GM18951 (cell line): ENCODE measurements around the gene KDF1.
A peak's percentile ranks its signal among the peaks of the same experiment; 100 is the strongest.

Experiments
- POLR2A ChIP-seq: IDR thresholded peaks from 4 replicates; pipeline ENCODE4 v1.6.1; 2011; ENCODE audit warnings: mild to moderate bottlenecking; ENCODE audit not compliant: insufficient read length, insufficient read depth; ENCODE audit errors: extremely low read depth
- in situ Hi-C: fragments of 300-500 bp; cut with MboI; formaldehyde crosslinking; loops from one replicate; pipeline ENCODE4 v1.12.0; 2022; ENCODE audit warnings: low sequenced_read_pairs, mixed read lengths, inconsistent platforms; ENCODE audit not compliant: unreplicated experiment

KDF1 gene

GRCh38 chr1:26938004-26938658 lies 22.1 kb downstream of the KDF1 start:
- no peak for TF ChIP-seq POLR2A
- in situ Hi-C loops: no loop called here

GRCh38 chr1:26936823-26937222 lies 23.4 kb downstream of the KDF1 start:
- TF ChIP-seq POLR2A: no peak
- in situ Hi-C loops: no loop called here

GRCh38 chr1:26932531-26932930 lies 27.7 kb downstream of the KDF1 start:
- no peak for TF ChIP-seq POLR2A
- in situ Hi-C loops: no loop called here

GRCh38 chr1:26923711-26924110 lies 36.6 kb downstream of the KDF1 start:
- TF ChIP-seq POLR2A: no peak
- in situ Hi-C loops: no loop called here

GRCh38 chr1:26922901-26923300 lies 37.4 kb downstream of the KDF1 start:
- TF ChIP-seq POLR2A: no peak
- in situ Hi-C loops: no loop called here

GRCh38 chr1:26922431-26922729 lies 37.9 kb downstream of the KDF1 start:
- in situ Hi-C loops: no loop called here
- no peak for TF ChIP-seq POLR2A

- TF ChIP-seq POLR2A: peak; percentile 88
- in situ Hi-C loops: no loop called here
Observed at GRCh38 chr1:26921540-26922430, 38.5 kb downstream of the KDF1 start, which contains the start of gene NUDC. TSS of gene NUDC (plus strand) at chr1:26921743. CDS start at chr1:26921849, 106 bp downstream.

- in situ Hi-C loops: no loop called here
- no peak for TF ChIP-seq POLR2A
Observed at GRCh38 chr1:26921126-26921539, 39.1 kb downstream of the KDF1 start.

GRCh38 chr1:26915204-26915842 lies 44.9 kb downstream of the KDF1 start:
- no peak for TF ChIP-seq POLR2A
- in situ Hi-C loops: no loop called here

GRCh38 chr1:26913754-26914619 lies 46.3 kb downstream of the KDF1 start, which contains the start of gene NR0B2:
TSS of gene NR0B2 (minus strand) at chr1:26913975. CDS start at chr1:26913940, 35 bp downstream.
- TF ChIP-seq POLR2A: no peak
- in situ Hi-C loops: no loop called here

- no peak for TF ChIP-seq POLR2A
- in situ Hi-C loops: no loop called here
Observed at GRCh38 chr1:26913389-26913753, 46.9 kb downstream of the KDF1 start.

- no peak for TF ChIP-seq POLR2A
- in situ Hi-C loops: no loop called here
Observed at GRCh38 chr1:26912147-26912490, 48.1 kb downstream of the KDF1 start.

- in situ Hi-C loops: no loop called here
- no peak for TF ChIP-seq POLR2A
Observed at GRCh38 chr1:26911399-26912146, 48.7 kb downstream of the KDF1 start.
